ENCODE measurements around the gene RTKN2.

The RTKN2 gene

GRCh38 chr10:62225362-62225761 is 43.3 kb downstream of the RTKN2 start:
- no peak for DNase-seq (ENCODE audit: low read depth in 2 of 2)

- no peak for DNase-seq (ENCODE audit: low read depth in 2 of 2)
These were observed 44.0 kb downstream of the RTKN2 start for GRCh38 chr10:62224606-62225005.

DNA sequence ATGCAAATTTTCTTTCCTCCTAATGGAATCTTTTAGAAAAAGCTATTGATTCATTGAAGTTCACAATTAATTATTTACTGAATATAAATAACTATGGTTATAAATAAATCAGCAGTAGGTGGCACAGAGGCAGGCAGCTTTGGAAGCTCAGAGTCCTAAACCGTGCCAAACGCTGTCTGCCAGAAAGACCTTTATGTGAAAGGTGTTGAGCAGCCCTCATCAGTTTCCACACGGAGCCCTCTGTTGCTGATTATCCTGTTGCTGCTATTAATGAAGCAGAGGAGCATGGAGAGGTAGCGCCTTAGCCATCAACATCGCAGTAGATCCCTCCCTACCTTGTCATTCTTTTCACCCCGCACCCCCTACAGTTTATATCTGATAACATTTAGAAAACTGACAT is 51.0 kb downstream of the RTKN2 start:
- no peak for DNase-seq (ENCODE audit: low read depth in 2 of 2)

GRCh38 chr10:62214364-62214874 is 54.2 kb downstream of the RTKN2 start:
- no peak for DNase-seq (ENCODE audit: low read depth in 2 of 2)

DNA sequence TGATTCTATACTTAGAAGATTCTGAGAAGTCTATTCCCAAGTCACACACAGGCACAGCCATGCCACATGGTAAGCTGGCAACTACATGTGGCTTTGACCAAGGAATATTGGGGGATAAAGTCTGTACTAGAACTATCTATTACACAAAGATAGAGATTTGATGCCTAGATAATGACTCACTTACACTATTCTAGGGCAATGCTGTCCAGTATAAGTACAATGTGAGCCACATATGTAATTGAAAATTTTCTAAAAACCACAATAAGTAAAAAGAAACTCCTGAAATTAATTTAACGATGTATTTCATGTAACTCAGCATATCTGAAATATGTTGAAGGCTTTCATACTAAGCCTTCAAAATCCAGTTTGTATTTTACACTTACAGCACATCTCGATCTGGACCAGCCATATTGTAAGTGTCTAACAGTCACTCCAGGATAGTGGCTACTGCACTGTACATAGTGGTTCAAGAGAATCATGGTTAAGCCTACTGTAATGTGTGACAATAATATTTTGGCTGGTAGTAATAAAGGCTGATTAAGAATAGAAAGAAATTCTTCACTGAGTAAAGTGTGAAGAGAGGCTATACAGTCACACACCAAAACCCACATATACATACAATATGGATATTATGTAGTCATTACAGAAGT is 62.8 kb downstream of the RTKN2 start:
- no peak for DNase-seq (ENCODE audit: low read depth in 2 of 2)

- DNase-seq (ENCODE audit: low read depth in 2 of 2) = no peak
These were observed 69.1 kb downstream of the RTKN2 start for GRCh38 chr10:62199584-62199983.

DNA sequence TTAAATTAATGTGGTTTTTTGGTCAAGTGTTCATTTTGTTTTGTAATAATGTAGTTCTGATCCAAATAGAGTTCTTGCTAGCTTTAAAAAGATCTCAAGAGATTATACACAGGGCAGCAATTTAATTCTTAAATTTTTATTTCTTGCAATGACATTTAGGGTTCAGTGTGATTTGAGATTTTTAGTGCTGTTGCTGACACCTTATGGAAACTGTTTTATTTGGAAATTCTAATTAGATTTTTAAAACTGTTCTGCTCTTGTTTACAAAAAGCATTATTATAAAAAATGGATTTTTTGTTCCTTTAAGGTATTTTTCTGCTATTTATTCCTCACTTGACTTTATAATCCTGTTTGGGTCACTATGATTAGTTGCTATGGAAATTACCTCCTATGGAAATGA is 72.1 kb downstream of the RTKN2 start:
- DNase-seq (ENCODE audit: low read depth in 2 of 2) = no peak

DNA sequence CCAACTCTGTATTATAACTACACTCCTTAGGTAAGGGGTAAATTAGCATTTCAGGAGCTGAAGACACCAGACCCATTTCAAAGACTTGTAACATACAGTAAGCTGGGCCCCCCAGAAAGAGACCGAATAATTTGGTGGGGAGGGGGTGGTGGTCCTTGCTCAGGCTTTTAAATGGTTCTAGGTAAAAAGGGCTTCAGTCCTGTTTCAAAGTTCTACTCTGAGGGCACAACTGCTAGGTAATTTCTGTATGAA is 73.0 kb downstream of the RTKN2 start:
- DNase-seq (ENCODE audit: low read depth in 2 of 2) = no peak

- no peak for DNase-seq (ENCODE audit: low read depth in 2 of 2)
These were observed 73.5 kb downstream of the RTKN2 start for GRCh38 chr10:62194924-62195674.

GRCh38 chr10:62193479-62193878 is 75.2 kb downstream of the RTKN2 start:
- DNase-seq (ENCODE audit: low read depth in 2 of 2) = no peak

DNA sequence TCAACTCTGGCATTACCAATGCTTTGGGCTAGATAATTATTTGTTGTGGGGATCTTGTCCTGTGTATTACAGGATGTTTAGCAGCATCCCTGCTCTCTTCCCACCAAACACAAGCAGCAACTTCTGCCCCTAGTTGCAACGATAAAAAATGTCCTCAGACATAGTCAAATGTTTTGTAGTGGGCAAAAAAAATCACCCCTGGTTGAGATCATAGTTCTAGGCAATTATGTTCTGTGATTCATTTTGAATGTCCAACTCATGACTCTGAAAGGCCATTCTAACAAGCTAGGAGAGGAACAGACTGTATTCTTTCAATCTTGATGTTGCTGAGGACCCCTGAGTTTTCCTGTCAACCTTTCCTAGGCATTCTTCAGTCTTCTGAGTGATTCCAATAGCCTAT is 79.5 kb downstream of the RTKN2 start:
- DNase-seq (ENCODE audit: low read depth in 2 of 2) = no peak

DNA sequence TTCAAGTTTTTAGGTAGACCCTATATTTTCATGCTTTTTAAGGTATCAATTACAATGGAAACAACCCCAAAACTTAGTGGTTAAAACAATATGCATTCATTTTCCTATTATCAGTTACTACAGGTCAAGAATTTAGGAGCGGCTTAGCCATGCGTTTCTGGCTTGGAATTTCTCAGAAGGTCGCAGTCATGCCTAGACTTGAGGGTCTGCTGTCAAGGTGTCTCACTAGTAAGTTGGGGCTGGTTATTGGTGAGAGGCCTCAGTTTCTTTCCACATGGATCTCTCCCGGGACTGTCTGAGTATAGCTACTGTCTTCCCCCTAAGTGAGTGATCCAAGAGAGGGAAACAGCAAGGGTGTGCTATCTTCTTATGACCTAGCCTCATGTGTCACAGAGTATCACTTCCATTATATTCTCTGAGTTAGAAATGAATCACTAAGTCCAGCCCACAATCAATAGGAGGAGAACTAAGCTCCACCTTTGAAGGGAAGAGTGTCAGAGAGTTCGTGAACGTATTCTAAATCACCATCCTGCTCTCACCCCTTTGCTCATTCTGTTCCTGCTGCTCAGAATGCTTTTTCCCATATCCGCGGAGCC is 80.5 kb downstream of the RTKN2 start:
- DNase-seq (ENCODE audit: low read depth in 2 of 2) = no peak

DNA sequence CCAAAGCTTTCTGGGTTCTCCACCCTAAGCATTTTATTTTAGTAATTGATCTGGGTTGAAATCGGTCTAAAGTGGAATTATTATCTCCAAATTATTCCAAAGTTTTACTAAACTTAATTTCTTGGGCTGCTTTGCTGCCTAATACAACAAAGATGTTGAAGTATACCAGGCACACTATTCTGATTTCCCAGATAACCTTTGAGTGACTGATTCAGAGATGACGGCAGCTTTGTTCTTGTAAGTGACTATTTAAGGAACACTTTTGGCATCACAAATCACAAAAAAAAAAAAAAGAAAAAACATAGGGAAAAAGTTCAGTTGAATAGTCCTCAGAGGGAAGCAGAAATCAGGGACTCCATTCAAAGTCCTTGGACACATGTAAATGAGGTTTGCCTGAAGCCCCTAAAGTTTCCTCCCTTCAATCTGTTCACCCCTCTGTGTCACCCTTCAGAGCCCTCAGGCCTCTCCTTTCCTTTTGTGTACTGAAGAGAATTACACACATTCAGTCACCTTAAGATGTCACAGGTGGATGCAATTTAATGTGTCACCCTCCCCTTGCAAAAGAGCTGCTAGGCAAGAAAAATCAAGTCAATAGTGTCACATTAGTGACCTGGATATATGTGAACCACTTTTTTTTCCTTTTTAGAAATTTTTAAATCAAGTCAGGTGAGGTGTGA is 81.5 kb downstream of the RTKN2 start:
- DNase-seq (ENCODE audit: low read depth in 2 of 2) = no peak

DNA sequence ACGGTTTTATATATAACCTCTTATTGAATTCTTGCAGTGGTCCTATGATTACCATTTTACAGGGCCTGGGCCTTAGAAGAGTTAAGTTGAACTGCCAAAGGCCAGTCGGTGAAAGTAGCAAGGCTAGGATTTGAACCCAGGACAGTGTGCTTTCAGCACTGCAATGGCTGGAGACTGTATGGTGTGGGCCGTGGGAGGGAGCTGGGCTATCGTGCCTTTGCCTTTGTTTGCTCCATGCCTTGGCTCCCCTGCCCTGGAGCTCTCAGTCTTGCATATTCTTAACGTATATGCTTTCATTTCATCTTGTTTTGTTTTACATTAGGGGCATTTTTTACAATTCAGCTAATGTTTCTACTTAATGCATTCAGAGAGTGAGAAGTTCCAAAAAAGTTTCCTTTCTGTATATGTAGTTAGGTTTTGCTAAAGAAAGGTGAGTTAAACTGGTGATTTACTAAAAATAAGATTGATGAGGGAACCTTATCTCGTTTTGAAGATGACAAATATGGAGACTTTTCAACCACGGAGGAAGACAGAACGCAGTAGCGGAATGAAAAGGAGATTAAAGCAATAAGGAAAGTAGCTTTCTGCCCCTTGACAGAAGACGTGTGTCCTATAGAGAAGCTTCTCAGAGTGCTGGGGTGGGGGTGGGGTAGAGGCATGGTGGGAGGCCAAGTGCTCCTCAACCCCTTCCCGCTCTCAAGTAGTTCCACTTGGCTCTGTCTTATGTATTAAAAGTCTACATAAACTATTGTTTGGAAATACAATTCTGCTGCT is 82.5 kb downstream of the RTKN2 start:
- DNase-seq (ENCODE audit: low read depth in 2 of 2) = no peak

DNA sequence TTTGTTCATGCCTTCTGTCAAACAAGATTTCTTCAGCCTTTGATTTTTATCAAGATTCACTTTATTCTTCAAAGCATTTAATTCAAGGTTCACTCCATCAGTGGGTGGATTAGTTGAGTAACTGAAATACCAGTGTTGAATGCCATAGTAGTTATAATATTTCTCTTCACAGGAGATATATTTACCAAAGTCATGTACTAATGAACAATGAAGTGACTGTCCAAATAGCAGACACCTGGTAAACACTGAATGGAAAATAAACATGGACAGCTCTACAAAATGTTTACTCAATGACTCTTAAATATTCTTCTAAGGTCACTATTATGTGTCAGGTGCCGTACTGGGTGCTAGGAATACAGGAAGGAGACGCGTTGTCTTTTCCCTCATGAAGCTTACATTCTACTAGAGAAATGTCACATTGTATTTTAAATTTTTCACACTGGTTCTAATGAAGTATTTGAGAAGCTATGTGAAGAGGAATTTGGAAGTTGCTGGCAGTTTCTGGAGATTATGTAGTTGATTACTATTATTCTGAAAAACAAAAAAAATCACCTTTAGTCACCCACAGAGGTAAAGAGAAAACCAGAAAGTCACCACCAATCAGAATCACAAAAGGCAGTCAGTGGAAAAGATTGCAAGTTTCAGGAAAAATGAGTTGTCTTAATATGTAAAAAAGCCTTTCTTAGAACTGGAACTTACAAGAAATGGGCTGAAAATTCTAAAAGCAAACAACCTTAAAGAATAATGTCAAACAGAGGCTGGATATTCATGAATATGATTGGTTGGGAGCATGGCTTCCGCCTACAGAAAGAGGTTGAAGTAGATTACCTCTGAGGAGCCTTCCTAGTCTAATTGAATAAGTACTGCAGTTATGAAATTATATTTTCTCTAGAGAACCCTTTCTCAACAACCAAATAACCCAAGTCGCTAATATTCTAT is 84.5 kb downstream of the RTKN2 start:
- no peak for DNase-seq (ENCODE audit: low read depth in 2 of 2)

DNA sequence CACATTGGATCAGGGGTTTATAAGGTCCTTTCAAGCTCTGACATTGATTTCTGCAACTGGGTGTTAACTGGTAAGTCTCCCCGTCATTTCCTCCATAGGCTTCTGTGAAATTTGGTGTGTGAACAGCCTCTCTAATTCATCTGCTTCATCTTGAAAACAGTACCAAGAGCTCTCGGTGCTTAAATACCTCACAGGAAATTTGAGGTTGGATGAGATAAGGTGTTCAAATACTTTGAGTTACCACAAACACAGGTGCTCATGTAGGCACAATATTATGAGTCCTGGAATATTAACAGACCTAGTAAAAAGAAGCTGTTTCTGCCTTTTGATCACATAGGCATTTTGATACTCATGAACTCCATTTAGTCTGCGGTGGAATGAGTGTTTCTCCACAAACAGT is 85.2 kb downstream of the RTKN2 start:
- DNase-seq (ENCODE audit: low read depth in 2 of 2) = peak in 1 of 2 donors; percentile 51

DNA sequence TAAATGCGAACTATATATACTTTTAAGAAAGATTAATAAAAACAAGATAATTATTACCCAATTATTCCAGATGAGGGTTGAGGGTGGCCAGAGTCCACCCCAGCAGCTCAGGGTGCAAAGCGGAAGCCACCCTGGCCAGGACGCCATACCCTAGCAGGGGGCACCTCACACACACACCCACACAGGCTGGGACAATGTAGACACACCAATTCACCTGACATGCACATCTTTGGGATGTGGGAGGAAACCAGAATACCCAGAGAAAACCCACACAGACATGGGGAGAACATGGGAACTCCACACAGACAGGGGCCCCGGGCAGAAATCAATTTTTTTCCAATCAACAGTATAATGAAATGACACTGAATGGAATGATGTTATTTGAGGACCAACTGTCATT is 86.0 kb downstream of the RTKN2 start:
- no peak for DNase-seq (ENCODE audit: low read depth in 2 of 2)

DNA sequence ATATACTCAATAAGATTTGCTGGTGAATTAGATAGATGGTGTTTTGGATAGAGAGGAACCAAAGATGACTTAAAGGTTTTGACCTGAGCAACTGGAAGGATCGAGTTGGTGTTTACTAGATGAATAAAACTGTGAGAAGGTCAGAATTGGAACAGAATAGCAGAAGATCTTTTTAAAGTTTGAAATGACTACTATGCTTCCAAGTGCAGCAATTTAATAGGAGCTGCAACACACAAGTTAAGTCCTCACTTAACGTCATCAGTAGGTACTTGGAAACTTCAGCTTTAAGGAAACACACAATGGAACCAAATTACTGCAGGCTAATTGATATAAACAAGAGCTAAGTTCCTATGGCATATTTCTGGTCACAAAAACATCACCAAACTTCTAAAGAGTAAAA is 86.5 kb downstream of the RTKN2 start:
- DNase-seq (ENCODE audit: low read depth in 2 of 2) = no peak

DNA sequence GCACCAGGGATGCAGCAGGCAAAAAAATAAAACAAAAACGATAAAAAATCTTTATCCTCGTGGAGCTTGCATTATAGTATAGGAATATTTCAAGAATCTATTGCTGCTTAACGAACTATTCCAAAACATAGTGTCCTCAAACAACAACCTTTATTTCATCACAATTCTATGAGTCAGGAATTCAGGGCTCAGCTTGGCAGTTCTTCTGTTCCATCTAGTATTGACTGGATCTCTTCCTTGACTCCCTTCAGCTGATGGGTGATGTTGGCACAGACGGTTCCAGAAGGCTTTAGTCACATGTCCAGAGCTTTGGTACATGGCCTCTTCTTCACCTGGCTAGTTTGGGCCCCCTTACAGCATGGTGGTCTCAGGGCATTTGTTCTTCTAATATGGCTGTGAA is 88.0 kb downstream of the RTKN2 start:
- no peak for DNase-seq (ENCODE audit: low read depth in 2 of 2)

DNA sequence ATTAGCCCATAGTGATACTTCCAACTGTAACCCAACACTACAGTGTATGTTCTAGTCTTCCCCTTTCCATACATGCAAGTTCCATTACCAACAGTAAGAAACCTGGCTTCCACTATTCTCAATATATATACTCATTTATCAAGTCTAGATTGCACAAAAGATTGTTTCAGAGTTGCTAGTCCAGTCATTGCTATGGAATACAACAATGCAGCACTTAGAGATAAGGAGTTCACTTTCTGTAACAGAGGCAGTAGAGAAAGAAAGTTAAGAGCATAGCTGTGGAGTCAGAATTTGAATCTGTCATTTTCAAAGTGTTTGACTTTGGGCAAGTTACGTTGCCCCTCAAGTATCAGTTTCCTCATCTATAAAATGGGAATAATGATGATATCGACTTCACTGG is 90.1 kb downstream of the RTKN2 start:
- DNase-seq (ENCODE audit: low read depth in 2 of 2) = no peak

GRCh38 chr10:62177111-62177510 is 91.5 kb downstream of the RTKN2 start:
- no peak for DNase-seq (ENCODE audit: low read depth in 2 of 2)

All from stimulated activated CD4-positive, alpha-beta T cell treated with anti-CD3 and anti-CD28 coated beads, Interleukin-15, amount 100 ng/mL, for 48 hours (primary cell).